H1 (cell line): ENCODE data around the gene RHCG. TPM values are rescaled to one million over a fixed set of nuclear protein-coding genes. Genes with fewer than 3 reads are reported as not detected.

Experiments used
- BACH1 ChIP-seq: IDR thresholded peaks from 2 replicates; pipeline ENCODE4 v1.6.1; 2012; ENCODE audit warnings: low read length, improper control_type of control experiment
- CEBPB ChIP-seq: IDR thresholded peaks from 2 replicates; pipeline ENCODE4 v1.6.1; 2012; ENCODE audit warnings: low read depth, low read length
- CREB1 ChIP-seq: IDR thresholded peaks from 2 replicates; pipeline ENCODE4 v1.6.1; 2012; ENCODE audit warnings: inconsistent platforms
- CTCF ChIP-seq, 3 experiments: IDR thresholded peaks; 1 replicate in 2 of 3; 2 replicates in 1 of 3; pipeline versions ENCODE4 v1.5.1 to v1.6.1; 2011; ENCODE audit warnings: low read length in 3 of 3, mild to moderate bottlenecking in 3 of 3, inconsistent platforms in 2 of 3, low read depth in 1 of 3, moderate library complexity in 1 of 3; ENCODE audit not compliant: insufficient read depth in 1 of 3; ENCODE audit errors: control extremely low read depth in 1 of 3
- E2F6 ChIP-seq: IDR thresholded peaks from 2 replicates; pipeline ENCODE4 v1.6.1; 2012; ENCODE audit warnings: inconsistent platforms
- KDM1A ChIP-seq: fragments of 200-600, 300-600 bp; sonication (generic); IDR thresholded peaks from 2 replicates; pipeline ENCODE4 v1.7.1; 2016; ENCODE audit warnings: mild to moderate bottlenecking, low read length, borderline replicate concordance
- KDM5A ChIP-seq: fragments of 200-600 bp; IDR thresholded peaks from 2 replicates; pipeline ENCODE4 v1.7.1; 2012; ENCODE audit warnings: mild to moderate bottlenecking, low read length, inconsistent platforms, mixed read lengths
- MAX ChIP-seq: IDR thresholded peaks from 2 replicates; pipeline ENCODE4 v1.6.1; 2012; ENCODE audit warnings: inconsistent platforms
- PHF8 ChIP-seq: fragments of 200-600 bp; sonication (generic); conservative IDR thresholded peaks from 2 replicates; pipeline ENCODE4 v1.7.1; 2012; ENCODE audit warnings: low read depth, mild to moderate bottlenecking, inconsistent platforms, low read length, moderate library complexity
- POLR2A ChIP-seq, 2 experiments: IDR thresholded peaks; 1 replicate in 1 of 2; 2 replicates in 1 of 2; pipeline ENCODE4 v1.6.1; 2011; ENCODE audit warnings: low read depth in 2 of 2, low read length in 2 of 2, mild to moderate bottlenecking in 2 of 2; ENCODE audit errors: control extremely low read depth in 1 of 2
- POLR2AphosphoS5 ChIP-seq: IDR thresholded peaks from 2 replicates; pipeline ENCODE4 v1.6.1; 2011; ENCODE audit warnings: low read depth, low read length
- SIN3A ChIP-seq, 2 experiments: IDR thresholded peaks in 1 of 2; conservative IDR thresholded peaks in 1 of 2; 2 replicates each; pipeline ENCODE4 v1.6.1; 2011 to 2012; ENCODE audit warnings: low read length in 2 of 2, improper control_type of control experiment in 1 of 2, low read depth in 1 of 2, mild to moderate bottlenecking in 1 of 2
- SP4 ChIP-seq: IDR thresholded peaks from 2 replicates; pipeline ENCODE4 v1.6.1; 2012; ENCODE audit warnings: low read length, inconsistent platforms
- SUZ12 ChIP-seq: fragments of 200-600 bp; sonication (generic); IDR thresholded peaks from 2 replicates; pipeline ENCODE4 v1.6.1; 2012; ENCODE audit warnings: mild to moderate bottlenecking, inconsistent platforms, low read length, moderate library complexity, mixed read lengths
- TAF1 ChIP-seq: IDR thresholded peaks from 2 replicates; pipeline ENCODE4 v1.6.1; 2011; ENCODE audit warnings: mild to moderate bottlenecking, low read depth, low read length
- TAF7 ChIP-seq: optimal IDR thresholded peaks from 2 replicates; pipeline ENCODE3; 2011; ENCODE audit warnings: low read depth, mild to moderate bottlenecking, inconsistent platforms, low read length, moderate library complexity, borderline replicate concordance
- TBP ChIP-seq: IDR thresholded peaks from 2 replicates; pipeline ENCODE4 v1.6.1; 2011; ENCODE audit warnings: low read depth, low read length, improper control_type of control experiment
- USF2 ChIP-seq: IDR thresholded peaks from 2 replicates; pipeline ENCODE4 v1.6.1; 2011; ENCODE audit warnings: low read length, improper control_type of control experiment
- YY1 ChIP-seq: IDR thresholded peaks from 2 replicates; pipeline ENCODE4 v1.6.1; 2011; ENCODE audit warnings: low read depth, mild to moderate bottlenecking, low read length
- polyA plus RNA-seq, 7 experiments: library from polyadenylated mRNA; depleted of rRNA in 3 of 7; stranded (reverse) in 5 of 7; unstranded in 2 of 7; fragments of >200 nt in 5 of 7; fragments of 200-250 nt in 2 of 7; gene quantifications; 1 replicate in 5 of 7; 2 replicates in 1 of 7; 4 replicates in 1 of 7; pipeline versions ENCODE4 v1.2.1 to v1.2.3, GENCODE V29; 2011 to 2013; ENCODE audit warnings: missing spikeins in 2 of 7, mixed read lengths in 2 of 7
- total RNA-seq: library from RNA; stranded (reverse); fragmentation: NEBNext Ultra II Directional; extraction: Animal tissue kit (Norgen Biotek cat#: 25700); gene quantifications from 2 replicates; pipeline ENCODE4 v1.2.1, GENCODE V29; 2021

RHCG gene
- total and polyA plus RNA-seq, 2 of the 8 experiments (the other 6 are each of a cell fraction or from before 2014, with no cell fraction given): 0.68 TPM; not detected in 1

GRCh38 chr15:89496155-89497098, at the start of gene RHCG (continued):
- peak; percentile 81 to 96 (median 88) for TF ChIP-seq CTCF (IDR thresholded peaks at IDR 0.05; ENCODE audit: control extremely low read depth in 1 of 3, insufficient read depth in 1 of 3, low read depth in 1 of 3, low read length in 3 of 3)
- peak; percentile 49; the same call in 1 of the 2 replicates for TF ChIP-seq SUZ12
- TF ChIP-seq PHF8: no peak; the same call in 1 of the 2 replicates
- TF ChIP-seq POLR2AphosphoS5: peak; percentile 41; the same call in 1 of the 2 replicates
- peak; percentile 81 for TF ChIP-seq USF2
- no peak for TF ChIP-seq KDM1A
- TF ChIP-seq YY1: peak; percentile 46; the same call in 1 of the 2 replicates
- TF ChIP-seq TAF7: peak; percentile 82
- 0 out of 2 replicates have a peak, but pooled peaks have one; percentile 41 for TF ChIP-seq SP4
- TF ChIP-seq SIN3A (conservative IDR thresholded peaks at IDR 0.05 in 1 of 2, IDR thresholded peaks at IDR 0.05 in 1 of 2; ENCODE audit: low read depth in 1 of 2, low read length in 2 of 2): peak in 1 of 2 experiments; percentile 40; a peak in 1 of 4 replicates
- TF ChIP-seq KDM5A: no peak
- peak; percentile 83 for TF ChIP-seq MAX
- peak; percentile 79 for TF ChIP-seq TAF1
- TF ChIP-seq POLR2A (IDR thresholded peaks at IDR 0.05; ENCODE audit: control extremely low read depth in 1 of 2, low read depth in 2 of 2, low read length in 2 of 2): peak in 1 of 2 experiments; percentile 39; a peak in 1 of 3 replicates
- TF ChIP-seq CREB1: peak; percentile 60
- TF ChIP-seq TBP: peak; percentile 62; the same call in 1 of the 2 replicates
- peak; percentile 44; the same call in 1 of the 2 replicates for TF ChIP-seq E2F6
- TF ChIP-seq BACH1: 0 out of 2 replicates have a peak, but pooled peaks have one; percentile 21
- no peak for TF ChIP-seq CEBPB
